SK-N-SH treated with all-trans-retinoic acid at 6 μM for 48 hours (cell line): Measurements from ENCODE around the gene TASP1.

Source experiments
- ARNTL ChIP-seq: fragments of 450-650 bp; formaldehyde crosslinking; IDR thresholded peaks from 2 replicates; pipeline ENCODE4 v1.5.0; 2020; ENCODE audit warnings: low read depth, mild to moderate bottlenecking, moderate library complexity, borderline replicate concordance
- CREB5 ChIP-seq: fragments of 250-450 bp; sonication (Bioruptor Pico); IDR thresholded peaks from 2 replicates; pipeline ENCODE4 v1.5.1; 2020; ENCODE audit warnings: low read depth, mild to moderate bottlenecking, moderate library complexity
- ESRRG ChIP-seq: fragments of 250-450 bp; sonication (Bioruptor Pico); IDR thresholded peaks from 2 replicates; pipeline ENCODE4 v1.6.1; 2021; ENCODE audit warnings: mild to moderate bottlenecking
- ISL1 ChIP-seq: fragments of 250-450 bp; sonication (Bioruptor Pico); IDR thresholded peaks from 2 replicates; pipeline ENCODE4 v2.1.2; 2022; ENCODE audit warnings: mild to moderate bottlenecking, moderate library complexity
- SNAI2 ChIP-seq: fragments of 250-450 bp; sonication (Bioruptor Pico); IDR thresholded peaks from 2 replicates; pipeline ENCODE4 v1.5.0; 2020; ENCODE audit warnings: mild to moderate bottlenecking, moderate library complexity
- ZNF70 ChIP-seq: fragments of 450-650 bp; formaldehyde crosslinking; IDR thresholded peaks from 2 replicates; pipeline ENCODE4 v1.5.0; 2020; ENCODE audit warnings: mild to moderate bottlenecking, moderate library complexity

GRCh38 chr20:13533946-13534345 is 104.8 kb downstream of the TASP1 start:
- TF ChIP-seq ARNTL (CRISPR knock-in tag) (no peak), ZNF70 (CRISPR knock-in tag) (no peak), SNAI2 (CRISPR knock-in tag) (no peak), CREB5 (CRISPR knock-in tag) (no peak), ESRRG (CRISPR knock-in tag) (no peak), ISL1 (CRISPR knock-in tag) (no peak)
